Upper lobe of left lung (tissue), 4 donors: Measurements from ENCODE around the gene FNDC3B.

Experiments used
- POLR2AphosphoS5 ChIP-seq, 2 donors: sonication (generic); formaldehyde crosslinking; IDR thresholded peaks; one replicate each; pipeline ENCODE4 v1.5.1; 2017; ENCODE audit warnings: antibody characterized with exemption in 2 of 2
- TF ChIP-seq, protein P1 (sequence below), 6 experiments: fragments of 450-650 bp in 4 of 6; fragments of 200-600 bp in 2 of 6; sonication (generic) in 2 of 6; IDR thresholded peaks; one replicate each; pipeline ENCODE4 v1.5.1; 2016 to 2019; ENCODE audit warnings: antibody characterized with exemption in 6 of 6

DNA sequence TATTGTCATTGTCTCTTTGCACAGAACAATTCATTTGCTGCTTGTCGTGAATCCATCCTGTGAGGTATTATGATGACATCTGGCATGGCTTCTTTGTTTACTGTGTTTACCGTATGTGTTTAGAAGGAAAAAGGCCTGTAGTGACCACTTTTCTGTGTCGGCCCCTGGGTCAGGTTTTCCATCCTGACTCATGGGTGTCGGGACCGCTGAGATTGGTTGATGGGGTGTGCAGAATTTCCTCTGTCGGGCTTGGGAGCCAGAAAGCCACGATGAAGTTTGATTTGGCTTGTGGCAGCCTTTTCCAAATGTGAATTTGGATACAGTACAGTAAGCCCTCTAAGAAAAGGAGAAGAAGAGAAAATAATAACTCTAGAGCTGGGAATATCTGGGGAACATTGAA, 113.5 kb downstream of the FNDC3B start:
- TF ChIP-seq POLR2AphosphoS5 (IDR thresholded peaks at IDR 0.05): no peak
- TF ChIP-seq, protein P1, sequence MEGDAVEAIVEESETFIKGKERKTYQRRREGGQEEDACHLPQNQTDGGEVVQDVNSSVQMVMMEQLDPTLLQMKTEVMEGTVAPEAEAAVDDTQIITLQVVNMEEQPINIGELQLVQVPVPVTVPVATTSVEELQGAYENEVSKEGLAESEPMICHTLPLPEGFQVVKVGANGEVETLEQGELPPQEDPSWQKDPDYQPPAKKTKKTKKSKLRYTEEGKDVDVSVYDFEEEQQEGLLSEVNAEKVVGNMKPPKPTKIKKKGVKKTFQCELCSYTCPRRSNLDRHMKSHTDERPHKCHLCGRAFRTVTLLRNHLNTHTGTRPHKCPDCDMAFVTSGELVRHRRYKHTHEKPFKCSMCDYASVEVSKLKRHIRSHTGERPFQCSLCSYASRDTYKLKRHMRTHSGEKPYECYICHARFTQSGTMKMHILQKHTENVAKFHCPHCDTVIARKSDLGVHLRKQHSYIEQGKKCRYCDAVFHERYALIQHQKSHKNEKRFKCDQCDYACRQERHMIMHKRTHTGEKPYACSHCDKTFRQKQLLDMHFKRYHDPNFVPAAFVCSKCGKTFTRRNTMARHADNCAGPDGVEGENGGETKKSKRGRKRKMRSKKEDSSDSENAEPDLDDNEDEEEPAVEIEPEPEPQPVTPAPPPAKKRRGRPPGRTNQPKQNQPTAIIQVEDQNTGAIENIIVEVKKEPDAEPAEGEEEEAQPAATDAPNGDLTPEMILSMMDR (IDR thresholded peaks at IDR 0.05): no peak
